IPS-18c (cell line): Measurements from ENCODE around the gene HCCS.
A peak's percentile ranks its signal among the peaks of the same experiment; 100 is the strongest.

Experiments
- H3K4me3 ChIP-seq: 2 replicates; pipeline ENCODE4 v1.7.0; 2013; ENCODE audit warnings: low read depth, mild to moderate bottlenecking, low read length, moderate library complexity; ENCODE audit not compliant: insufficient read depth
- H3K9me3 ChIP-seq: one replicate; pipeline ENCODE4 v1.6.1; 2013; ENCODE audit warnings: mild to moderate bottlenecking, low read length, moderate library complexity; ENCODE audit not compliant: control insufficient read depth, insufficient read depth

The HCCS gene

DNA sequence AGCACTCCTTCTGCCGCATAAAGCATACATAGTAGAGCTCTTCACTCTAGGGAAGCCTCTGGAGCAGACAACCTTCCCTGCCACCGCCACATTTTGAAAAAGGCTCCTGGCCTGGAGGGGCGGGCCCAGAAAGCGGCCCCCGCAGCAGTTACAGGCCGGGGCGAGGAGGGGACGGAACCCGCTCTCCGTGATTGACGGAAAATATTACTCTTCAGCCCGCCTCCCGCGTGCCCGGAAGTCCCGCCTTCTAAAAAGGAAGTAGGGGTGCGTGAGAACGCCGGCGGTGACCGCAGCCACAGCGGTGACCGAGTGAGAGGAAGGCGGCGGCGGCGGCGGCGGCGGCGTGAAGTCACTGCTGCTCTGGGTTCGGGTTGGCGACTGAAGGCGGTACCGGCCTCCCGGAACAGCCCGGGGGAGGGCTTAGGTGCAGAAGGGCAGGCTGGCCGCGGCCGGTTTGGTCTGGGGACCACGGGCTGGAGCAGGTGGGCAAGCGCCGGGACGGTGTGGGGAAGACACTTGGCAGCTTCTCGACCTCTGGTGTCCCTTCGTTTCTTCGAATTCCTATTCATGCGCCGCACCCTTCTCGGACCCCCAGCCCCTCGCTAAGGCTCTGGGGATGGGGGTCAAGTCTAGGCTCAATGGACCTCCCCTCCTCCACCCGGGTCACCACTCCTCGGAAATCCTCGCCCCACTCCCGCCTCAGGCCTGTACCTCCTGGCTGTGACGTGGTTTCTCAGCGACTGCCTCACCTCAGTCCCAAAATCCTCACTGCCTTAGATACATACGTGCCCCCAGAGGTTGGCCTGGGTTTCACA is at the start of gene HCCS:
Gene HCCS (plus strand): TSS at position 296 of the 815 bp plus-strand sequence. CDS start 729 bp downstream, outside the sequence.
- Histone ChIP-seq H3K9me3 (peaks cover 9% of the 10 kb centered on the region), H3K4me3 (peak within 1 kb of the TSS; percentile 67)

DNA sequence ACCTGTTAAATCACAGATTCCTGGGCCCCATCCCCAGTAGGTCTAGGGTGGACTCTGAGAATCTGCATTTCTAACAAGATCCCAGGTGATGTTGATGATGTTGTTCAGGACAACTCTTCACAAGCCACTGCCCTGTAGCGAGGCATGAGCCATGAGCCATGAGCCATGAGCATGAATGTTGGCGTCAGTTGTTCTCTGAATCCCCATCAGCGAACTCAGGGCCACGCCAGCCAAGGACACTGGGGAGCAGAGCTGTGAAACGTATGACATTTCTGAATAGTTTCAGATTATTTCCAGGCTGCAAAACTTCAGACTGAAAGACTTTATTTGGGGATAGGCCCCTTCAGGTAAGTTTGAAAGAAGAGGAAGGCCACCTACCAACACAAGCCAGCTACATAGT is 46.9 kb upstream of the HCCS start:
- H3K9me3 ChIP-seq = no peaks in the 10 kb centered on the region
- H3K4me3 ChIP-seq = no peak overlapping the region

DNA sequence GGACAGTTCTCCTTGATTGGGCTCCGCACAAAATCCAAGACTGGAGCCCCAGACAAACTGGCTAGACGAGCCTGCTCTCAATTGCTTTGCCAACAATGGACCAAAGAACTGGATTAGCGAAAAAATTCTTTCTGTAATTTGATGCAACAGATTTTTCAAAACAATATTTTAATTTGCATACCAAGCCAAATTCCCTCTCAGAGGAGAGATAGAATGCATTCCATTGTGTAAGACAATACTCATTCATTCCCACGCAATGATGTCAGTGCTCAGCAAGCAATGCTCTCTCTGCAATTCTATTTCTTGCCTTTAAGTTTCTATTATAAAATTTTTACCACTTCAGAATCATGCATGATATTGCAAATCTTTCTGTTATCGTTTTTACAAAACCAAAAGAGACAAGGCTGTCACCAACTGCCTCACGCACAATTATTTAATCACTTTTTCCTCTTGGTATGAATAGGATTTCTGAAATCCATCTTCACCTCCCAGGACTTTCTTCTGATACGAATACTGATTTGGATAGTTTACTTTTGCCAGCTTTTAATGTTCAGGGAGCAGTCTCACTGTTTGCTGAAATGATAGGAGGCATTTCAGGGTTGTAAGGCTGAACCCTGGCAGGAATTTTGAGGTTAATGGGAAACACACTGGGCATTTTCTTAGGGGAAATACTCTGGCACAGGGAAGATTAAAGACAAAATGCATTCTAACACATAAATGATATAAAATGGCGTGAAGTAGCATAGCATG is 46.1 kb upstream of the HCCS start:
- H3K4me3 ChIP-seq = no peak overlapping the region
- no peaks in the 10 kb centered on the region for H3K9me3 ChIP-seq

- no peak overlapping the region for H3K4me3 ChIP-seq
Observed at GRCh38 chrX:11066812-11067211, 44.3 kb upstream of the HCCS start.

DNA sequence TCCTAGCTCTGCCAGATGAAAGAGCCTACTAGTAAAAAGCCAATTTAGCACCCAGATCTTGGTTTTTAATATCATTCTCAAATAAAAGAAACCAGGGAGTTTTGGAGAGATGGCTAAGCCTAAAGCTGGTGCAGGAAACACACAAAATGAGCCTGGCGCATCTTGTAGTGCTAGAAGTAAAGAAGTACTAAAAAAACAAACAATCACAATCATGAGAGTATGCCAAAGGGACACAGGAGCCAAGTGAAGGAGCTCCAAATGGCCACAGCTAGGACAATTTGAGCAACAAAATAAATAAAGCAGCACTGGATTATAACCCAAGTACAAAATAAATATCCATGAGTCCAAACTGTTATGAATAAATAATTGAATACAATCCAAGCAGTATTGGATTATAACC is 37.8 kb upstream of the HCCS start:
- no peak overlapping the region for H3K4me3 ChIP-seq
- H3K9me3 ChIP-seq = peaks cover 3% of the 10 kb centered on the region

More at GRCh38 chrX:11066812-11067211, 44.3 kb upstream of the HCCS start:
- H3K9me3 ChIP-seq = no peaks in the 10 kb centered on the region

GRCh38 chrX:11080741-11081305 is 30.3 kb upstream of the HCCS start:
- Histone ChIP-seq H3K4me3 (no peak overlapping the region), H3K9me3 (peaks cover 3% of the 10 kb centered on the region)

GRCh38 chrX:11081511-11081910 is 29.6 kb upstream of the HCCS start:
- H3K9me3 ChIP-seq = peaks cover 3% of the 10 kb centered on the region
- H3K4me3 ChIP-seq = no peak overlapping the region

DNA sequence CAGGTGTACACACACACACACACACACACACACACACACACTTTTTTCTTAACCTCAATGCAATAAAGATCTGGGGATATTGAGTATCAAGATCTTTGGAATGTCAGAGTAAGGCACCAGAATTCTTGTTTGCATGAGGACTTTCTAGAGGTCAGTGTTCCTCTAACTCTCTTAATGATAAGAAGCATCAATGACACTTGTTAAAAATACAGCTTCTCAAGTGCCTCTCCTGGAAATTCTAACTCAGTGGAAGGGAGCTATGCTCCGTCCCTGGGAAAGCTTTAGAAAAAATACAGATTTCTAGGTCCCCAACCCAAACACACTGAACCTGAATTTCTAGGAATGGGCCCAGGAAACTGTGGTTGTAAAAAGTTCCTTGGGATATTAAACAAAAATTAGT is 25.8 kb upstream of the HCCS start:
- peaks cover 4% of the 10 kb centered on the region for H3K9me3 ChIP-seq
- H3K4me3 ChIP-seq = no peak overlapping the region

DNA sequence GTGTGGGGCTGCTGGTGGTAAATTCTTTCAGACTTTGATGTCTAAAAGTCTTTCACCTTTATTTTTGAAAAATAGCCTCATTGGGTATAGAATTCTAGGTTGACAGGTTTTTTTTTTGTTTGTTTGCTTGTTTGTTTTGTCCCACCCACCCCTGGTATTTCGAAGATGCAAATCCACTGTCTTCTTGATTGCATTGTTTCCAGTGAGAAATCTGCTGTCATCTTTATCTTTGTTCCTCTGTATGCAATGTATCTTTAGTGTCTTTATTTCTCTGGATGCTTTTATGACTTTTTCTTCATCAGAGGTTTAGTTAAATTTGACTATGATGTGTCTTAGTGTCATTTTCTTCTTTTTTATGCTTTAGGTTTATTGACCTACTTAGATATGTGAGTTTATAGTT is 21.3 kb upstream of the HCCS start:
- Histone ChIP-seq H3K4me3 (no peak overlapping the region), H3K9me3 (peaks cover 4% of the 10 kb centered on the region)

DNA sequence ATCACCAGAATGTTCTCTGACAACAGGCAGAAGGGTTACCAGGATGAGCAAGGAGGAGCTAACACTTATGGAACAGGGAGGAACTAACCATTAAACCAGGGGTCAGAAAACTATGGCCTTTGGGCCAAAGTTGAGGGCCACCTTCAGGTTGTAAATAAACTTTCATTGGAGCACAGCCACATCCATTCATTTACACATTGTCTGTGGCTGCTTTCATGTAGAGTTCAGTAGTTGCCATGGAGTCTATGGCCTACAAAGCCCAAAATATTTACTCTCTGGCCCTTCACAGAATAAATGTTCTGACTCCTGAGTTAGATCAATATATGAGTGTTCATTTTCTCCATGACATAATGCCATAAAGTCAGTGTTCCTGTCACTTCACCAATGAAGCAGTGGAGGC is 13.2 kb upstream of the HCCS start:
- Histone ChIP-seq H3K9me3 (peaks cover 9% of the 10 kb centered on the region), H3K4me3 (no peak overlapping the region)

- H3K4me3 ChIP-seq = no peak overlapping the region
- peaks cover 9% of the 10 kb centered on the region for H3K9me3 ChIP-seq
Observed at GRCh38 chrX:11099465-11099864, 11.7 kb upstream of the HCCS start.

- peaks cover 9% of the 10 kb centered on the region for H3K9me3 ChIP-seq
- H3K4me3 ChIP-seq = no peak overlapping the region
Observed at GRCh38 chrX:11100281-11101035, 10.7 kb upstream of the HCCS start.

DNA sequence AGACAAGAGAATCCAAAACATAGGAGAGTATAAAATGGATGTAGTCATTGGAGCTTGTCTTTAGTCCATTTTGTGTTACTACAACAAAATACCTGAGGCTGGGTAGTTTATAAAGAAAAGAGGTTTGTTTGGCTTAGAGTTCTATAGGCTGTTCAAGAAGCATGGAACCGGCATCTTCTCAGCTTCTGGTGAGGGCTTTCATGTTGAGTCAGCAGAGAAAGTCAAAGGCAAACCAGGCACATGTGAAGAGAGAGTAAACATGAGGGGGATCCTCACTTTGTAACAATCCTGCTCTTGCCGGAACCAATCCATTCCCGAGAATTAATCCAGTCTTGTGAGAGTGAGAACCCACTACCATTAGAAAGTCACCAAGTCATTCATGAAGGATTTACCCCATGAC is 8.1 kb upstream of the HCCS start:
- H3K4me3 ChIP-seq = no peak overlapping the region
- peaks cover 4% of the 10 kb centered on the region for H3K9me3 ChIP-seq

GRCh38 chrX:11103751-11104150 is 7.4 kb upstream of the HCCS start:
- Histone ChIP-seq H3K9me3 (no peaks in the 10 kb centered on the region), H3K4me3 (no peak overlapping the region)

- Histone ChIP-seq H3K9me3 (peaks cover 2% of the 10 kb centered on the region), H3K4me3 (no peak overlapping the region)
Observed at GRCh38 chrX:11105080-11105479, 6.1 kb upstream of the HCCS start.

- H3K9me3 ChIP-seq = peaks cover 7% of the 10 kb centered on the region
- no peak overlapping the region for H3K4me3 ChIP-seq
Observed at GRCh38 chrX:11108253-11108941, 2.7 kb upstream of the HCCS start.

- Histone ChIP-seq H3K9me3 (peaks cover 9% of the 10 kb centered on the region), H3K4me3 (no peak overlapping the region)
Observed at GRCh38 chrX:11109968-11110367, 1.2 kb upstream of the HCCS start.
